HG03108 (cell line): ENCODE measurements around the gene NR2F6.

ENCODE experiments used
- ATAC-seq: cut with Tn5 transposase; IDR thresholded peaks from one replicate; pipeline ENCODE4 v1.9.1; 2021; ENCODE audit warnings: moderate library complexity; ENCODE audit not compliant: unreplicated experiment

Gene NR2F6

GRCh38 chr19:17240062-17240752 is 5.5 kb downstream of the NR2F6 start:
- no peak for ATAC-seq

GRCh38 chr19:17237747-17238706 is 7.7 kb downstream of the NR2F6 start:
- no peak for ATAC-seq

- ATAC-seq: no peak
Measured at GRCh38 chr19:17236811-17237543, 8.7 kb downstream of the NR2F6 start.

- peak; percentile 10 for ATAC-seq
Measured at GRCh38 chr19:17235971-17236777, 9.5 kb downstream of the NR2F6 start.

- ATAC-seq: peak; percentile 59
Measured at GRCh38 chr19:17235300-17235970, 10.3 kb downstream of the NR2F6 start.

- ATAC-seq: peak; percentile 38
Measured at GRCh38 chr19:17234911-17235299, 10.8 kb downstream of the NR2F6 start.

- ATAC-seq: no peak
Measured at GRCh38 chr19:17232258-17232657, 13.5 kb downstream of the NR2F6 start.

- no peak for ATAC-seq
Measured at GRCh38 chr19:17229890-17230289, 15.8 kb downstream of the NR2F6 start.

GRCh38 chr19:17227798-17228367 is 17.8 kb downstream of the NR2F6 start:
- no peak for ATAC-seq

- ATAC-seq: peak; percentile 93
Measured at GRCh38 chr19:17226002-17226933, 19.5 kb downstream of the NR2F6 start, which contains the start of gene OCEL1. TSS of gene OCEL1 (plus strand) at chr19:17226226. CDS start at chr19:17226248, 22 bp downstream.

GRCh38 chr19:17225053-17225452 is 20.7 kb downstream of the NR2F6 start:
- no peak for ATAC-seq

- ATAC-seq: no peak
Measured at GRCh38 chr19:17220207-17220758, 25.4 kb downstream of the NR2F6 start.

- ATAC-seq: no peak
Measured at GRCh38 chr19:17219286-17219685, 26.4 kb downstream of the NR2F6 start.

GRCh38 chr19:17216058-17216670 is 29.6 kb downstream of the NR2F6 start:
- no peak for ATAC-seq

- ATAC-seq: peak; percentile 78
Measured at GRCh38 chr19:17215127-17215971, 30.4 kb downstream of the NR2F6 start, which contains the start of gene USE1. TSS of gene USE1 (plus strand) at chr19:17215357. CDS start at chr19:17215406, 49 bp downstream.

- no peak for ATAC-seq
Measured at GRCh38 chr19:17214508-17215126, 31.1 kb downstream of the NR2F6 start.
